OCI-LY7 (cell line): Measurements from ENCODE around the gene ROR2.

Experiments used
- CTCF ChIP-seq: fragments of 200-600 bp; sonication (generic); conservative IDR thresholded peaks from 2 replicates; pipeline ENCODE4 v1.5.1; 2014; ENCODE audit warnings: mild to moderate bottlenecking, antibody characterized with exemption, low read length, moderate library complexity, mixed read lengths
- EZH2phosphoT487 ChIP-seq: fragments of 200-600 bp; sonication (generic); IDR thresholded peaks from 2 replicates; pipeline ENCODE4 v1.6.1; 2018; ENCODE audit warnings: low read depth, borderline replicate concordance, mild to moderate bottlenecking, mixed run types, antibody characterized with exemption, low read length, moderate library complexity, mixed read lengths

DNA sequence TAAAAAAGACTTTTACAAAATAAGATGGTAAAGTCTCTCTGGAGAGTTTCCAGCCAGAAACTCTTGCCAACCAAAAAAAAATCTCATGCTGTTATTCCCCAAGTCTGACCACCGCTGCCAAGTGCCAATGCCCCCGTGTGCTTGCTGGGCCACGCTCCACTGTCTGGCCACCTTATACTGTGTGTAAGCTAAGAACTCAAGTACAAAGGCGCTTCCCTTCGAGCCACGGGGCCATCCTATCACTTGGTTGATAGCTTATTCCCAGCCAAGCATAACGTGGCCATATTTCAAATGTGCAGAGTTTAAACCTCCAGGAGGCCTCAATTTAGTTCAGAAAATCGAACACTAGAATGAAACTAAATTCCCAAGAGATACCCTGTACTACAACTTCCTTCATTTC is 36.0 kb downstream of the ROR2 start:
- TF ChIP-seq CTCF (no peak), EZH2phosphoT487 (no peak)
